Left lung (tissue), 10 donors: Measurements from ENCODE around the gene EPHA3. TPM values are rescaled to one million over a fixed set of nuclear protein-coding genes. Genes with fewer than 3 reads are reported as not detected.
A peak's percentile ranks its signal among the peaks of the same experiment; 100 is the strongest.

Experiments used
- ATAC-seq: fragments of 200-7000 bp; cut with Tn5 transposase; one replicate; pipeline ENCODE4 v1.9.1; 2020; ENCODE audit warnings: moderate library complexity
- DNase-seq, 4 donors: peaks; one replicate each; pipeline ENCODE4 v3.0.0-alpha.2; 2013 to 2020
- H3K27ac ChIP-seq, 2 donors: fragments of 200-600 bp; sonication (generic) in 1 of 2; one replicate each; pipeline versions ENCODE4 v1.5.0 to v1.8.0; 2020 to 2021
- H3K27me3 ChIP-seq, 2 donors: fragments of 200-600 bp; sonication (generic) in 1 of 2; one replicate each; pipeline versions ENCODE4 v1.5.0 to v1.8.0; 2020 to 2021
- H3K36me3 ChIP-seq, 2 donors: fragments of 200-600 bp; sonication (generic) in 1 of 2; one replicate each; pipeline versions ENCODE4 v1.5.0 to v1.8.0; 2020 to 2021
- H3K4me1 ChIP-seq, 2 donors: fragments of 200-600 bp; one replicate each; pipeline ENCODE4 v1.8.0; 2021
- H3K4me3 ChIP-seq, 2 donors: fragments of 200-600 bp; sonication (generic) in 1 of 2; one replicate each; pipeline versions ENCODE4 v1.5.0 to v1.8.0; 2020 to 2021; ENCODE audit warnings: mild to moderate bottlenecking in 1 of 2
- H3K9me3 ChIP-seq, 2 donors: fragments of 200-600 bp; sonication (generic) in 1 of 2; one replicate each; pipeline versions ENCODE4 v1.5.0 to v1.8.0; 2020 to 2021
- intact Hi-C, 2 donors: fragments of 100-400 bp; cut with DNase I; formaldehyde crosslinking; loops; one replicate each; pipeline versions ENCODE4 v1.11.2 to v1.14.2; 2022
- polyA plus RNA-seq, 6 donors: library from polyadenylated mRNA; unstranded; fragments of 120-200 nt; gene quantifications; one replicate each; pipeline ENCODE4 v1.2.1, GENCODE V29; 2013; ENCODE audit not compliant: insufficient read length in 6 of 6
- total RNA-seq, 2 donors: library from RNA; stranded (reverse); fragmentation: NEBNext Ultra II Directional; extraction: Animal tissue kit (Norgen Biotek cat#: 25700); gene quantifications; one replicate each; pipeline ENCODE4 v1.2.1, GENCODE V29; 2021
- TF ChIP-seq, protein P1 (sequence below), 2 donors: fragments of 200-600 bp; sonication (generic) in 1 of 2; IDR thresholded peaks; one replicate each; pipeline versions ENCODE4 v1.5.0 to v1.8.0; 2021; ENCODE audit warnings: antibody characterized with exemption in 2 of 2
- donor health status: DM: no; HTN: yes; CAD: no.
- donor health status: DM: no; HTN: no; CAD: no.

Gene EPHA3
- total and polyA plus RNA-seq, 8 donors: 1.9 to 13.9 (median 11.1) TPM

- no peaks in the 10 kb centered on the region for H3K4me1 ChIP-seq
- ATAC-seq (no peak), DNase-seq (no peak)
- no peaks in the 10 kb centered on the region for H3K36me3 ChIP-seq
- TF ChIP-seq, protein P1, sequence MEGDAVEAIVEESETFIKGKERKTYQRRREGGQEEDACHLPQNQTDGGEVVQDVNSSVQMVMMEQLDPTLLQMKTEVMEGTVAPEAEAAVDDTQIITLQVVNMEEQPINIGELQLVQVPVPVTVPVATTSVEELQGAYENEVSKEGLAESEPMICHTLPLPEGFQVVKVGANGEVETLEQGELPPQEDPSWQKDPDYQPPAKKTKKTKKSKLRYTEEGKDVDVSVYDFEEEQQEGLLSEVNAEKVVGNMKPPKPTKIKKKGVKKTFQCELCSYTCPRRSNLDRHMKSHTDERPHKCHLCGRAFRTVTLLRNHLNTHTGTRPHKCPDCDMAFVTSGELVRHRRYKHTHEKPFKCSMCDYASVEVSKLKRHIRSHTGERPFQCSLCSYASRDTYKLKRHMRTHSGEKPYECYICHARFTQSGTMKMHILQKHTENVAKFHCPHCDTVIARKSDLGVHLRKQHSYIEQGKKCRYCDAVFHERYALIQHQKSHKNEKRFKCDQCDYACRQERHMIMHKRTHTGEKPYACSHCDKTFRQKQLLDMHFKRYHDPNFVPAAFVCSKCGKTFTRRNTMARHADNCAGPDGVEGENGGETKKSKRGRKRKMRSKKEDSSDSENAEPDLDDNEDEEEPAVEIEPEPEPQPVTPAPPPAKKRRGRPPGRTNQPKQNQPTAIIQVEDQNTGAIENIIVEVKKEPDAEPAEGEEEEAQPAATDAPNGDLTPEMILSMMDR (IDR thresholded peaks at IDR 0.05): no peak
- no peak overlapping the region for H3K27ac ChIP-seq
- H3K4me3 ChIP-seq: no peak overlapping the region
- intact Hi-C loops: no loop called here
- no peaks in the 10 kb centered on the region for H3K9me3 ChIP-seq
- no peaks in the 10 kb centered on the region for H3K27me3 ChIP-seq
Measured at GRCh38 chr3:89436846-89437245, 329.4 kb downstream of the EPHA3 start.

DNA sequence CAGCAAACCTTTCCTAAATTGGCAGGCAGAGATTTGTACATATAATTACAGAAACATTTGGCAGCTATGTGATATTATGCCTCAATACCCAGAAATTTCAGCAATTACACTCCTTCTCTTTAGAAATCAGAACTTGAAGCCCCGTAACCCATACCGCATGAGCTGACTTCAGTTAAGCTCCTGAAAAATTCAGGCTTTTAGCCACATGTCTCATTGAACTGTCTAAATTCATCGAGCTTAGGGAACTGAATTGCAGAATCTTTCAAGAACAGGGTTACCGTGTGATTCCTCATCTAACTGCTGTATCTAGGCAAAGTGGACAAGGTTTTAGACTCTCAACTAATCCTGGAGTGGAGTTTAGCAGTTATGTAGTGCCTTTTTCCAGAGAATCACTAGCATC lies 333.0 kb downstream of the EPHA3 start:
- H3K4me3 ChIP-seq: no peak overlapping the region
- no peak for DNase-seq
- TF ChIP-seq, protein P1 (IDR thresholded peaks at IDR 0.05): no peak
- no peak for ATAC-seq
- intact Hi-C loops: no loop called here
- H3K4me1 ChIP-seq: no peaks in the 10 kb centered on the region
- no peaks in the 10 kb centered on the region for H3K9me3 ChIP-seq
- H3K27ac ChIP-seq: no peak overlapping the region
- no peaks in the 10 kb centered on the region for H3K36me3 ChIP-seq
- H3K27me3 ChIP-seq: no peaks in the 10 kb centered on the region

DNA sequence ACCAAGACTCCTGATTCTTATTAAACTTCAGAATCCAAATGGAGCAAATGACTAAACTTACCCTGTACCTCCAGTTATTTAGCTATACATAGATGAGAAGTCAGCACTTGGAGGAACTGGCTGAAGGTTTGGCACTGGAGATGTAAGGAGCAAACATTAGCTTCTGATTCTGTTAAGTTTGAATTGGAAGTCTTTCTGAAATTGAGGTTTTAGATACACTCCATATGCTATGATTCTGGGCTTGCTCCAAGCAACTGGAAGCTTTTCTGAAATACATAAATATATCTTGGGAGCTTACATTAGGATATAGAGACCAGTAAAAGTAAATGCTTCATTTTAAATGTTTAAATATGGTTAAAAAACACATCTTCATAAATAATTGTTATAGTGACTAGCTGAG lies 333.7 kb downstream of the EPHA3 start:
- Histone ChIP-seq H3K9me3 (no peaks in the 10 kb centered on the region), H3K27me3 (no peaks in the 10 kb centered on the region), H3K4me1 (no peaks in the 10 kb centered on the region), H3K27ac (no peak overlapping the region), H3K4me3 (no peak overlapping the region), H3K36me3 (no peaks in the 10 kb centered on the region)
- no peak for ATAC-seq
- TF ChIP-seq, protein P1 (IDR thresholded peaks at IDR 0.05): no peak
- intact Hi-C loops: no loop called here
- peak in 1 of 4 donors; percentile 21 for DNase-seq

DNA sequence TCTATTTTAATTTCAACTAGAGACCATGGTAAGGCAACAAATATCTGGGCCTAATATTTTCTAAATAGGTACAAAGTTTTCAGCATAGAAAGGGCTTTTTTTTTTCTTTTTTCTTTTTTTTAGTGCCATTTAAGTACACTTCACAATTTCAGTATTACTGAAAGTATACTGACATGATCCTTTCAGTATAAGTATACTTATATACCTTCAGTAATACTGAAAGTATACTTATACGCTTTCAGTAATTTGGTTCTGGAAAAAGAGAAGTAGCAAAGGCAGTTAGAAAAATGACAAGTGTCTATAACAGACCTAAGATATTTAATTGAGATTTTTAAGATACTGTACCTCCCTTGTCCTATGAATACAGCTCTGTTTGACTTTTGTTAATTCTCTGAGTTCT lies 339.2 kb downstream of the EPHA3 start:
- Histone ChIP-seq H3K36me3 (no peaks in the 10 kb centered on the region), H3K4me1 (no peaks in the 10 kb centered on the region), H3K9me3 (no peaks in the 10 kb centered on the region), H3K27ac (no peak overlapping the region), H3K27me3 (no peaks in the 10 kb centered on the region), H3K4me3 (no peak overlapping the region)
- intact Hi-C loops: no loop called here
- DNase-seq: no peak
- no peak for ATAC-seq
- TF ChIP-seq, protein P1 (IDR thresholded peaks at IDR 0.05): no peak

DNA sequence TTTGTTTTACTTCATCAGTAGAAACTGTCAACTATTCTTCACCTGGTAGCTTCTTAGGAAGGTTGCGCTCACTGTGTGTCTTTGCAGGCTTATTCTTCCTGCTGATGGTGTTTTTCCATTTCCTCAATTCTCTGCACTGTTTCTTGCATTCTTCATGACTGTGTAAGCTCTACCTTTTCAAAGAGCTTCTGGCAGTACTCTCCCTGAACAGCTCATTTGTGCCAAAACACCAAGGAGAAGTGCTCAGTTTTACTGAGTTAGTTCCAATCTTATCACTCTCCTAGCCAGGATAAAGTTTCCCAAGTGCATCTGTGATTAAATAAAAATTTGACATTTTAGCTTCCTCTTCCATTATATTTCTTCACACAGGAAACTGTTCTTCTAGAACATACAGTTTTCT lies 339.8 kb downstream of the EPHA3 start:
- Histone ChIP-seq H3K27me3 (no peaks in the 10 kb centered on the region), H3K27ac (no peak overlapping the region), H3K36me3 (no peaks in the 10 kb centered on the region), H3K4me1 (no peaks in the 10 kb centered on the region), H3K4me3 (no peak overlapping the region), H3K9me3 (no peaks in the 10 kb centered on the region)
- intact Hi-C loops: no loop called here
- TF ChIP-seq, protein P1 (IDR thresholded peaks at IDR 0.05): no peak
- DNase-seq: no peak
- ATAC-seq: no peak
